PC-9 (cell line): ENCODE results near the gene NSUN7. TPM values are rescaled to one million over a fixed set of nuclear protein-coding genes. Genes with fewer than 3 reads are reported as not detected.

ENCODE experiments used
- BruUV-seq: library from RNA; stranded (reverse); fragments of 400-500 nt; replicated peaks from 2 replicates; lab custom pipeline; 2021; lab: Mats Ljungman, UMichigan
- CTCF ChIA-PET: fragments of 300-600 bp; sonication (Branson Sonifier 250); formaldehyde crosslinking; loops from one replicate; lab custom pipeline; 2022; ENCODE audit warnings: antibody characterized with exemption; lab: Charles Lee
- POLR2A ChIA-PET: fragments of 300-600 bp; sonication (Branson Sonifier 250); formaldehyde crosslinking; loops from one replicate; lab custom pipeline; 2022; ENCODE audit warnings: antibody characterized with exemption; ENCODE audit not compliant: unreplicated experiment; lab: Charles Lee
- DNase-seq, 2 experiments: peaks; one replicate each; pipeline versions ENCODE4 v3.0.0 to v3.0.0-alpha.2; 2015 to 2022; ENCODE audit warnings: mixed read lengths in 1 of 2
- H2AFZ ChIP-seq: fragments of 200-600 bp; sonication (generic); 2 replicates; pipeline ENCODE4 v1.8.1; 2017; ENCODE audit warnings: antibody characterized with exemption
- H3F3A ChIP-seq: fragments of 200-600 bp; sonication (generic); 2 replicates; pipeline ENCODE4 v1.8.1; 2017; ENCODE audit warnings: antibody characterized with exemption, mild to moderate bottlenecking, low read depth; ENCODE audit not compliant: insufficient read depth
- H3K27ac ChIP-seq: fragments of 200-600 bp; sonication (generic); 2 replicates; pipeline ENCODE4 v1.6.1; 2016; ENCODE audit warnings: mixed run types
- H3K27me3 ChIP-seq: fragments of 200-600 bp; sonication (generic); 2 replicates; pipeline ENCODE4 v1.6.1; 2016; ENCODE audit warnings: low read depth, mixed run types; ENCODE audit not compliant: insufficient read depth
- H3K36me3 ChIP-seq: fragments of 200-600 bp; sonication (generic); 2 replicates; pipeline ENCODE4 v1.6.1; 2016; ENCODE audit warnings: low read depth, mixed run types
- H3K4me1 ChIP-seq: fragments of 200-600 bp; sonication (generic); replicated peaks from 2 replicates; pipeline ENCODE4 v1.6.1; 2016; ENCODE audit warnings: mixed run types; ENCODE audit not compliant: insufficient read depth
- H3K4me2 ChIP-seq: fragments of 200-600 bp; sonication (generic); 2 replicates; pipeline ENCODE4 v1.6.1; 2017; ENCODE audit warnings: mixed run types
- H3K4me3 ChIP-seq: fragments of 200-600 bp; sonication (generic); 2 replicates; pipeline ENCODE4 v1.6.1; 2016; ENCODE audit warnings: mixed run types
- H3K79me2 ChIP-seq: fragments of 200-600 bp; sonication (generic); 2 replicates; pipeline ENCODE4 v1.6.1; 2017; ENCODE audit warnings: low read depth, mixed run types
- H3K9me2 ChIP-seq: fragments of 200-600 bp; sonication (generic); 2 replicates; pipeline ENCODE4 v1.8.1; 2017; ENCODE audit warnings: mild to moderate bottlenecking; ENCODE audit not compliant: insufficient read depth
- H3K9me3 ChIP-seq: fragments of 200-600 bp; sonication (generic); 2 replicates; pipeline ENCODE4 v1.8.1; 2016; ENCODE audit warnings: low read depth; ENCODE audit not compliant: insufficient read depth
- H4K20me1 ChIP-seq: fragments of 200-600 bp; sonication (generic); 2 replicates; pipeline ENCODE4 v1.8.1; 2017; ENCODE audit not compliant: insufficient read depth
- CTCF ChIP-seq: fragments of 200-600 bp; sonication (generic); conservative IDR thresholded peaks from 2 replicates; pipeline ENCODE4 v1.6.1; 2017; ENCODE audit warnings: mixed run types, antibody characterized with exemption, mild to moderate bottlenecking, moderate library complexity
- EZH2 ChIP-seq: fragments of 200-600 bp; sonication (generic); IDR thresholded peaks from 2 replicates; pipeline ENCODE4 v1.8.0; 2017; ENCODE audit warnings: antibody characterized with exemption, low read depth
- intact Hi-C: fragments of 100-400 bp; cut with micrococcal nuclease; formaldehyde crosslinking; loops from one replicate; pipeline ENCODE4 v1.10.0; 2022; ENCODE audit not compliant: unreplicated experiment
- total RNA-seq: library from RNA; stranded (reverse); gene quantifications from 2 replicates; pipeline ENCODE4 v1.2.3, GENCODE V29; 2021

NSUN7 gene
- total RNA-seq, 1 experiment from 2014 or later = 16.8 TPM

- ChIA-PET POLR2A (interaction anchor here (0.7 kb wide), 1 partner anchor 435 kb away, joined by 4 read pairs; no protein-coding TSS in a partner anchor), CTCF (no interaction called here)
- H3K4me3 ChIP-seq = no peak overlapping the region
- H3K4me2 ChIP-seq = no peak overlapping the region
- intact Hi-C loops = no loop called here
- no peaks in the 10 kb centered on the region for H3K4me1 ChIP-seq
- no peaks in the 10 kb centered on the region for H3F3A ChIP-seq
- H3K79me2 ChIP-seq = no peaks in the 10 kb centered on the region
- no peaks in the 10 kb centered on the region for H3K9me2 ChIP-seq
- H3K36me3 ChIP-seq = no peaks in the 10 kb centered on the region
- no peak for DNase-seq
- BruUV-seq = no TSS peak
- no peak for TF ChIP-seq CTCF
- TF ChIP-seq EZH2 = no peak
- H2AFZ ChIP-seq = no peak overlapping the region
- no peaks in the 10 kb centered on the region for H3K27me3 ChIP-seq
- H3K27ac ChIP-seq = no peak overlapping the region
- H4K20me1 ChIP-seq = no peaks in the 10 kb centered on the region
- no peaks in the 10 kb centered on the region for H3K9me3 ChIP-seq
Measured at GRCh38 chr4:40844261-40844660, 94.5 kb downstream of the NSUN7 start.

DNA sequence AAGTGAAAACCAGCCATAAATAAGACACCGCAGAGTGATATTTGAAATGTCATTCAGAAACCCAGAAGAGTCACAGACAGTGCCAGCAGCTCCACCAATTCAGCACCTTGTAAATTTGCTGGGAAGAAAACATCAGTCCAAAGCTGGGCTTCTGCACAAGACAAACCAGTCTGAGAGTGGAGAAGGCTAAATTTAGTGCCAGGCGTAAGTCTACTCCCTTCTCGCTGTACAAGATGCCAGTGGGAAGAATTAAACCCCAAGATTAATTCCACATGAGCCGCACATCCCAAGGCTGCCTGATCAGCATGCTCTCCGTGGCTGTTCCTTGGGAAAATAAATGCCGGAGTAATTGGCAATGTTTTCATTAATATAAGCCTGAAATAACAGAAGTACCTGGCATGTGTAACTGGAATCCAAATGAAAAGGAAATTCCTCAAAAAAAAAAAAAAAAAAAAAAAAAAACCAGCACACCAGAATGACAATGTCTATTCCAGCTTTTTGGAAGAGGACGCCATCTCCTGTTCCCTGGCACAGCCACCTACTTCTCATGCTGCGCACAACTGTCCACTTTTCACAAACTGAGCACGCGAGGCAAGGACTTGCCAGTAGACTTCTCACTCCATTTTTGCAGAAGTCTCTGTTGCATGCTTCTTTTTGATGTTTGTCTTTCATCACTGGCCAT lies 95.5 kb downstream of the NSUN7 start:
- H3K27ac ChIP-seq = no peak overlapping the region
- no TSS peak for BruUV-seq
- ChIA-PET CTCF (no interaction called here), POLR2A (no interaction called here)
- intact Hi-C loops = no loop called here
- no peak overlapping the region for H3K4me2 ChIP-seq
- H3K79me2 ChIP-seq = no peaks in the 10 kb centered on the region
- H3K9me2 ChIP-seq = no peaks in the 10 kb centered on the region
- TF ChIP-seq CTCF (no peak), EZH2 (no peak)
- H3K9me3 ChIP-seq = no peaks in the 10 kb centered on the region
- no peak overlapping the region for H3K4me3 ChIP-seq
- no peaks in the 10 kb centered on the region for H3F3A ChIP-seq
- H4K20me1 ChIP-seq = no peaks in the 10 kb centered on the region
- H3K36me3 ChIP-seq = no peaks in the 10 kb centered on the region
- H3K27me3 ChIP-seq = no peaks in the 10 kb centered on the region
- DNase-seq = no peak
- no peaks in the 10 kb centered on the region for H3K4me1 ChIP-seq
- no peak overlapping the region for H2AFZ ChIP-seq

- POLR2A ChIA-PET = no interaction called here
- no peaks in the 10 kb centered on the region for H3K9me3 ChIP-seq
- H3K4me1 ChIP-seq = no peaks in the 10 kb centered on the region
- BruUV-seq = no TSS peak
- no peak for DNase-seq
- no peaks in the 10 kb centered on the region for H3K9me2 ChIP-seq
- TF ChIP-seq EZH2 (no peak), CTCF (no peak)
- H3K36me3 ChIP-seq = no peaks in the 10 kb centered on the region
- no peak overlapping the region for H3K4me3 ChIP-seq
- H4K20me1 ChIP-seq = no peaks in the 10 kb centered on the region
- no peak overlapping the region for H2AFZ ChIP-seq
- H3F3A ChIP-seq = no peaks in the 10 kb centered on the region
- intact Hi-C loops = no loop called here
- H3K4me2 ChIP-seq = no peak overlapping the region
- H3K27ac ChIP-seq = no peak overlapping the region
- CTCF ChIA-PET = interaction anchor here (0.6 to 0.7 kb wide), 2 partner anchors 76 to 263 kb away, joined by 4 to 5 read pairs; no protein-coding TSS in a partner anchor
- H3K79me2 ChIP-seq = no peaks in the 10 kb centered on the region
- H3K27me3 ChIP-seq = no peaks in the 10 kb centered on the region
Measured at GRCh38 chr4:40846532-40846931, 96.8 kb downstream of the NSUN7 start.
